A549 (cell line): ENCODE results near the gene DDX17. TPM values are rescaled to one million over a fixed set of nuclear protein-coding genes. Genes with fewer than 3 reads are reported as not detected.

Experiments used
- ATAC-seq, 2 experiments: fragments of 200-7000 bp in 1 of 2; fragments of >200 bp in 1 of 2; cut with Nextera tagmentation in 1 of 2; cut with Tn5 transposase in 1 of 2; 3 replicates each; pipeline versions ENCODE4 v1.8.0 to v1.9.1; 2018 to 2020; ENCODE audit warnings: mild to moderate bottlenecking in 1 of 2, moderate library complexity in 1 of 2
- CTCF ChIA-PET: fragments of 300-600 bp; sonication (Branson Sonifier 250); formaldehyde crosslinking; extraction: SDS; loops from one replicate; lab custom pipeline; 2021; ENCODE audit warnings: antibody characterized with exemption, inconsistent platforms; lab: Yijun Ruan, JAX
- POLR2A ChIA-PET: fragments of 350-600 bp; formaldehyde crosslinking; extraction: SDS; loops from one replicate; lab custom pipeline; 2021; ENCODE audit warnings: antibody characterized with exemption, inconsistent platforms; lab: Yijun Ruan, JAX
- DNase-seq, 2 experiments: peaks; one replicate each; pipeline versions ENCODE4 v3.0.0 to v3.0.0-alpha.2; 2011 to 2016; ENCODE audit warnings: low read depth in 1 of 2, low spot score in 1 of 2
- FAIRE-seq: peaks from 2 replicates; lab custom pipeline; 2011; peaks lifted over from hg19 to GRCh38; lab: Jason Lieb, UNC
- H3K27ac ChIP-seq, 2 experiments: fragments of >200 bp; sonication (Bioruptor Twin); formaldehyde crosslinking; 3 replicates each; pipeline ENCODE4 v1.5.1; 2016 to 2017
- H3K4me1 ChIP-seq: fragments of >200 bp; sonication (Bioruptor Twin); formaldehyde crosslinking; 3 replicates; pipeline ENCODE4 v1.6.1; 2016
- H3K4me2 ChIP-seq: fragments of >200 bp; sonication (Bioruptor Twin); formaldehyde crosslinking; 3 replicates; pipeline ENCODE4 v1.6.1; 2016
- H3K4me3 ChIP-seq: fragments of >200 bp; sonication (Bioruptor Twin); formaldehyde crosslinking; 3 replicates; pipeline ENCODE4 v1.5.1; 2016
- H3K9me3 ChIP-seq: fragments of >200 bp; sonication (Bioruptor Twin); formaldehyde crosslinking; 3 replicates; pipeline ENCODE4 v1.6.1; 2016
- CBX2 ChIP-seq: fragments of 200-600 bp; sonication (generic); IDR thresholded peaks from 2 replicates; pipeline ENCODE4 v1.6.1; 2016; ENCODE audit warnings: low read depth, mild to moderate bottlenecking, borderline replicate concordance
- CEBPB ChIP-seq, 2 experiments: fragments of >200 bp in 1 of 2; sonication (Bioruptor Twin) in 1 of 2; formaldehyde crosslinking in 1 of 2; IDR thresholded peaks; 2 replicates each; pipeline ENCODE4 v1.6.1; 2012 to 2016
- FOSB ChIP-seq: fragments of 250-450 bp; sonication (Bioruptor Pico); IDR thresholded peaks from 2 replicates; pipeline ENCODE4 v1.5.0; 2020; ENCODE audit warnings: mild to moderate bottlenecking, moderate library complexity
- FOXS1 ChIP-seq: fragments of 250-450 bp; sonication (Bioruptor Pico); IDR thresholded peaks from 2 replicates; pipeline ENCODE4 v1.5.0; 2020; ENCODE audit warnings: mild to moderate bottlenecking, moderate library complexity
- HES2 ChIP-seq: fragments of >200 bp; sonication (Bioruptor Twin); formaldehyde crosslinking; IDR thresholded peaks from 2 replicates; pipeline ENCODE4 v1.6.1; 2016
- HOXB13 ChIP-seq: fragments of 250-450 bp; sonication (Bioruptor Pico); IDR thresholded peaks from 2 replicates; pipeline ENCODE4 v1.5.0; 2020; ENCODE audit warnings: low read depth, mild to moderate bottlenecking, moderate library complexity
- NPAS2 ChIP-seq: fragments of 250-450 bp; sonication (Bioruptor Pico); IDR thresholded peaks from 2 replicates; pipeline ENCODE4 v1.8.0; 2022; ENCODE audit warnings: mild to moderate bottlenecking, moderate library complexity, borderline replicate concordance
- NR3C1 ChIP-seq: fragments of >200 bp; sonication (Bioruptor Twin); formaldehyde crosslinking; IDR thresholded peaks from 3 replicates; pipeline ENCODE4 v1.6.1; 2017
- POLR2A ChIP-seq: IDR thresholded peaks from 2 replicates; pipeline ENCODE4 v1.6.1; 2012; ENCODE audit warnings: mild to moderate bottlenecking, low read length
- RAD21 ChIP-seq, 2 experiments: fragments of >200 bp in 1 of 2; sonication (Bioruptor Twin) in 1 of 2; formaldehyde crosslinking in 1 of 2; IDR thresholded peaks in 1 of 2; conservative IDR thresholded peaks in 1 of 2; 2 replicates in 1 of 2; 3 replicates in 1 of 2; pipeline ENCODE4 v1.6.1; 2012 to 2018; ENCODE audit warnings: inconsistent platforms in 1 of 2
- SMC3 ChIP-seq: fragments of >200 bp; sonication (Bioruptor Twin); formaldehyde crosslinking; IDR thresholded peaks from 3 replicates; pipeline ENCODE4 v1.6.1; 2018; ENCODE audit warnings: inconsistent platforms
- SREBF2 ChIP-seq: fragments of 450-650 bp; IDR thresholded peaks from 2 replicates; pipeline ENCODE4 v1.6.1; 2014; ENCODE audit warnings: mild to moderate bottlenecking, moderate library complexity
- TFCP2L1 ChIP-seq: fragments of 250-450 bp; sonication (Bioruptor Pico); IDR thresholded peaks from 2 replicates; pipeline ENCODE4 v1.5.0; 2021; ENCODE audit warnings: mild to moderate bottlenecking
- USF2 ChIP-seq: fragments of 450-650 bp; IDR thresholded peaks from 2 replicates; pipeline ENCODE4 v1.6.1; 2014; ENCODE audit warnings: antibody characterized with exemption
- WGBS: methylation state at CpG from one replicate; pipeline ENCODE4 v1.1.6; 2017; ENCODE audit errors: missing lambda C conversion rate; 5-methylcytosine and 5-hydroxymethylcytosine counted together
- polyA plus RNA-seq, 4 experiments: library from polyadenylated mRNA; depleted of rRNA in 3 of 4; stranded (reverse); fragments of >200 nt; fragmentation: RNase III in 1 of 4; extraction: RNeasy Plus Mini Kit Qiagen cat#74134 plus additional on column Dnase treatment in 1 of 4; gene quantifications; 2 replicates in 3 of 4; 3 replicates in 1 of 4; pipeline ENCODE4 v1.2.3, GENCODE V29; 2011 to 2017
- TF ChIP-seq, protein P1 (sequence below): IDR thresholded peaks from 2 replicates; pipeline ENCODE4 v1.6.1; 2012
- TF ChIP-seq, protein P2 (sequence below): fragments of 250-450 bp; sonication (Bioruptor Pico); IDR thresholded peaks from 2 replicates; pipeline ENCODE4 v1.5.0; 2021; ENCODE audit warnings: mild to moderate bottlenecking, moderate library complexity, borderline replicate concordance
- TF ChIP-seq, protein P3 (sequence below): IDR thresholded peaks from 2 replicates; pipeline ENCODE4 v1.6.1; 2012

DDX17 gene
- polyA plus RNA-seq, 2 of the 4 experiments (the other 2 are of a cell fraction), result 117 to 292 TPM

GRCh38 chr22:38448945-38449745 lies 57.0 kb downstream of the DDX17 start:
- 73% methylated on average over 11 of the region's 14 CpGs for WGBS
- POLR2A ChIA-PET, result no interaction called here
- Histone ChIP-seq H3K4me3 (no peak overlapping the region), H3K9me3 (no peaks in the 10 kb centered on the region)
- FAIRE-seq, result no peak
- DNase-seq, result no peak
- TF ChIP-seq, protein P1, sequence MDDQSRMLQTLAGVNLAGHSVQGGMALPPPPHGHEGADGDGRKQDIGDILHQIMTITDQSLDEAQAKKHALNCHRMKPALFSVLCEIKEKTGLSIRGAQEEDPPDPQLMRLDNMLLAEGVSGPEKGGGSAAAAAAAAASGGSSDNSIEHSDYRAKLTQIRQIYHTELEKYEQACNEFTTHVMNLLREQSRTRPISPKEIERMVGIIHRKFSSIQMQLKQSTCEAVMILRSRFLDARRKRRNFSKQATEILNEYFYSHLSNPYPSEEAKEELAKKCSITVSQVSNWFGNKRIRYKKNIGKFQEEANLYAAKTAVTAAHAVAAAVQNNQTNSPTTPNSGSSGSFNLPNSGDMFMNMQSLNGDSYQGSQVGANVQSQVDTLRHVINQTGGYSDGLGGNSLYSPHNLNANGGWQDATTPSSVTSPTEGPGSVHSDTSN, result no peak
- no peak for TF ChIP-seq CBX2
- no peak for TF ChIP-seq TFCP2L1 (CRISPR knock-in tag)
- no peak for TF ChIP-seq CEBPB (IDR thresholded peaks at IDR 0.05)
- no peak for TF ChIP-seq HOXB13 (CRISPR knock-in tag)
- TF ChIP-seq, all 56 proteins: peak for 0
- ATAC-seq, result 0 out of 6 replicates have a peak, but pooled peaks of 1 of the 2 experiments have one; percentile 11
- Histone ChIP-seq H3K4me2 (no peak overlapping the region), H3K27ac (no peak overlapping the region), H3K4me1 (no peaks in the 10 kb centered on the region)
- CTCF ChIA-PET, result interaction anchor here (1.6 kb wide), 1 partner anchor 335 kb away, joined by 3 read pairs; no protein-coding TSS in a partner anchor

DNA sequence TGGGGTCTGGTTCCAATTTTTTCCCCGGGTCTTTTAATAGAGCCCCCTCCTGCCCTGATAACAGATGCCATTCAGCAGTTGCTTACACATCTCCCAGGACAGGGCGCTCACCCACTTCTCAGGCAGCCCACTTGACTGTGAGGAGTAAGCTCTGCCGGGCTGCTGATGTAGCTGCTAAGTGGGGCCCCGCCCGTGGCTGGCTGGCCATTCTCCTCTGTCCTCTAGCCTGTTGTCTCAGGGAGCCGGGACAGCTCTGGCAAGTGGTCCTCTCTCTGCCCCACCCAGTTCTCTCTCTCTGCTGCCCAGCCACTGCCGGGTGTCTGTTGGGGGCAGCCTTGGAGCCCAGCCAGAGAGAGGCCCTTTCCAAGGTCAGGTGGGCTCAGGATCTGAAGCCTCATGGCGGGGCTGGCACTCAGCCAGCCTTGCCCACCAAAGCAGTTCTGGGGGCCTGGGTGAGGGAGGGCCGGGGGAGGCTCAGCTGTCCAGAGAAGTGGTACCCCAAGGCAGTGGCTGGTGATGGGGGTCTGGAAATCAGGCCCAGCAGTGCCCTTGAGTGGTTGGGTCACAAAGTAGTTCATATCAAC lies 60.0 kb downstream of the DDX17 start:
- no peaks in the 10 kb centered on the region for H3K9me3 ChIP-seq
- 82% methylated on average over 2 of the region's 9 CpGs for WGBS
- ATAC-seq, result no peak
- H3K27ac ChIP-seq, result no peak overlapping the region
- ChIA-PET POLR2A (interaction anchor here (0.7 kb wide), 1 partner anchor 35 kb away, joined by 3 read pairs; no protein-coding TSS in a partner anchor), CTCF (no interaction called here)
- TF ChIP-seq USF2, result no peak
- TF ChIP-seq, protein P1, result no peak
- TF ChIP-seq, protein P2, sequence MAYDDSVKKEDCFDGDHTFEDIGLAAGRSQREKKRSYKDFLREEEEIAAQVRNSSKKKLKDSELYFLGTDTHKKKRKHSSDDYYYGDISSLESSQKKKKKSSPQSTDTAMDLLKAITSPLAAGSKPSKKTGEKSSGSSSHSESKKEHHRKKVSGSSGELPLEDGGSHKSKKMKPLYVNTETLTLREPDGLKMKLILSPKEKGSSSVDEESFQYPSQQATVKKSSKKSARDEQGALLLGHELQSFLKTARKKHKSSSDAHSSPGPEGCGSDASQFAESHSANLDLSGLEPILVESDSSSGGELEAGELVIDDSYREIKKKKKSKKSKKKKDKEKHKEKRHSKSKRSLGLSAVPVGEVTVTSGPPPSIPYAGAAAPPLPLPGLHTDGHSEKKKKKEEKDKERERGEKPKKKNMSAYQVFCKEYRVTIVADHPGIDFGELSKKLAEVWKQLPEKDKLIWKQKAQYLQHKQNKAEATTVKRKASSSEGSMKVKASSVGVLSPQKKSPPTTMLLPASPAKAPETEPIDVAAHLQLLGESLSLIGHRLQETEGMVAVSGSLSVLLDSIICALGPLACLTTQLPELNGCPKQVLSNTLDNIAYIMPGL (CRISPR knock-in tag), result no peak
- TF ChIP-seq NR3C1, result no peak
- TF ChIP-seq, protein P3, sequence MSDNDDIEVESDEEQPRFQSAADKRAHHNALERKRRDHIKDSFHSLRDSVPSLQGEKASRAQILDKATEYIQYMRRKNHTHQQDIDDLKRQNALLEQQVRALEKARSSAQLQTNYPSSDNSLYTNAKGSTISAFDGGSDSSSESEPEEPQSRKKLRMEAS, result no peak
- TF ChIP-seq NPAS2 (CRISPR knock-in tag), result no peak
- TF ChIP-seq SREBF2, result no peak
- TF ChIP-seq HES2, result no peak
- TF ChIP-seq RAD21 (conservative IDR thresholded peaks at IDR 0.05 in 1 of 2, IDR thresholded peaks at IDR 0.05 in 1 of 2), result no peak
- no peak overlapping the region for H3K4me2 ChIP-seq
- FAIRE-seq, result no peak
- DNase-seq, result no peak
- H3K4me3 ChIP-seq, result no peak overlapping the region
- H3K4me1 ChIP-seq, result no peaks in the 10 kb centered on the region

- Histone ChIP-seq H3K4me2 (no peak overlapping the region), H3K4me1 (no peaks in the 10 kb centered on the region), H3K4me3 (no peak overlapping the region), H3K27ac (no peak overlapping the region), H3K9me3 (no peaks in the 10 kb centered on the region)
- WGBS, result 82% methylated on average over 7 of the region's 10 CpGs
- TF ChIP-seq FOXS1 (CRISPR knock-in tag), result no peak
- no peak for TF ChIP-seq FOSB (CRISPR knock-in tag)
- no peak for TF ChIP-seq SMC3
- no peak for TF ChIP-seq CBX2
- no peak for TF ChIP-seq HOXB13 (CRISPR knock-in tag)
- TF ChIP-seq POLR2A, result no peak
- FAIRE-seq, result no peak
- no peak for DNase-seq
- ChIA-PET CTCF (interaction anchor here (2.2 kb wide), 1 partner anchor 10 kb away, joined by 7 read pairs; no protein-coding TSS in a partner anchor), POLR2A (no interaction called here)
- ATAC-seq, result no peak; a peak in 1 of 6 replicates
Measured at GRCh38 chr22:38444783-38445182, 61.3 kb downstream of the DDX17 start.
